H4 (cell line): ENCODE data around the gene RBP7. TPM values are rescaled to one million over a fixed set of nuclear protein-coding genes. Genes with fewer than 3 reads are reported as not detected.

Experiments
- DNase-seq: peaks from one replicate; pipeline ENCODE4 v3.0.0-alpha.2; 2015; ENCODE audit warnings: low spot score
- total RNA-seq: library from RNA; depleted of rRNA; stranded (reverse); fragments of >200 nt; shearing (Covaris generic); gene quantifications from 2 replicates; pipeline ENCODE4 v1.2.3, GENCODE V29; 2014

The RBP7 gene
- total RNA-seq, 1 experiment from 2014 or later = not detected

DNA sequence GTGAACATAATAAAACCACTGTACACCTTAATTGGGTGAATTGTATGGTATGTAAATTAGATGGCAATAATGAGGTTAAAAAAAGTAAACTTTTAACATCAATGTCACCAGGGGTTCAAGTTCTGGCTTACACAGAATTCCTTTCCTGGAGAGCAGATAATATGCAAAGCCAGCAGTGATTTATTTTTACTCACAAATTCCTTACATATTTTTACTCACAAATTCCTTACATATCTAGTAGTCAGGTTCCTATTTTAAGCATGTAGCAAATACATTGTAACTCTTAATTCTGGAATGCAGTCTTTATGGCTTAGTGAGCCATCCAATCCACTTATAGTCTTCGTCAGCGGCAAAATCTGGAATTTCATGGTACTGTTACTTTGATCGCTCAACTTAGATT lies 34.4 kb downstream of the RBP7 start:
- DNase-seq = no peak

DNA sequence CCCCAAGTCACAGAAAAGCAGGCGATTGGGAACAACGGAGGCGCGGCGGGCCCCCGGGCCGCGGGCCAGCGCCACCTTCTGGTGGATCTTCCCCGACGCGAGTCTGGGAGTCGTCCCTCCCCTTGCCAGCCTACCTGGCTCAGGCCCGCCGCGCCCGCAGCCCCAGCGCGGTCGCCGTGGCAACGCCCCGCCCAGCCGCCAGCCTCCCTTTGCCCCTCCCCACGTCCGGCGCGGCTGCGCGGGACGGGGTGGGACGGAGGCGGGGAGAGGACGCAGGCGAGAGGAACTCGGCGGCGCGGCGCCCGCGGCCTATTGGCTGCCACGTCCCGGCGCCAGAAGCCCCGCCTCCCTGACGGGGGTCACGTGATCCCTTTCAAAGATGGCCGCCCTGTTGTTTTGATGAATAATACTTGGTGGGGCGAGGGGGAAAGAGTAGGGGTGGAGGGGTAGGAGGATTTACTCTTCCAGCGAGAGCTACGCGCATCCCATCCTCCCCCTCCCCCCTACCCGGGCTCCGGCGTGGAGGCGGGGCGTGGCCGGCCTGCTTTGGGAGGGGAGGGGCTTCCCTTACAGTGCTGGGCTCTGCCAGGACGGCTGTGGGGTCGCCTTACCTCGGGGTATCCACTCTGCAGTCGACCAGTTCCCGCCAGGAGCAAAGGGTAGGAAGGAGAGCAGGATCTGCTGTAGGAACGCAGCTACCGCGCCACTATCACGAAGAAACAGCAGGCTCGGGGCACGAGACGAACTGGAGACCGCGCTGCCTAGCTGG lies 35.7 kb downstream of the RBP7 start, which contains the start of gene UBE4B:
UBE4B (plus strand) TSS at position 369 of the 769 bp plus-strand sequence. CDS start 713 bp downstream, outside the sequence.
- peak; percentile 95 for DNase-seq

GRCh38 chr1:10033359-10033845 lies 36.4 kb downstream of the RBP7 start:
- peak; percentile 25 for DNase-seq

GRCh38 chr1:10042746-10043145 lies 45.7 kb downstream of the RBP7 start:
- DNase-seq = no peak

DNA sequence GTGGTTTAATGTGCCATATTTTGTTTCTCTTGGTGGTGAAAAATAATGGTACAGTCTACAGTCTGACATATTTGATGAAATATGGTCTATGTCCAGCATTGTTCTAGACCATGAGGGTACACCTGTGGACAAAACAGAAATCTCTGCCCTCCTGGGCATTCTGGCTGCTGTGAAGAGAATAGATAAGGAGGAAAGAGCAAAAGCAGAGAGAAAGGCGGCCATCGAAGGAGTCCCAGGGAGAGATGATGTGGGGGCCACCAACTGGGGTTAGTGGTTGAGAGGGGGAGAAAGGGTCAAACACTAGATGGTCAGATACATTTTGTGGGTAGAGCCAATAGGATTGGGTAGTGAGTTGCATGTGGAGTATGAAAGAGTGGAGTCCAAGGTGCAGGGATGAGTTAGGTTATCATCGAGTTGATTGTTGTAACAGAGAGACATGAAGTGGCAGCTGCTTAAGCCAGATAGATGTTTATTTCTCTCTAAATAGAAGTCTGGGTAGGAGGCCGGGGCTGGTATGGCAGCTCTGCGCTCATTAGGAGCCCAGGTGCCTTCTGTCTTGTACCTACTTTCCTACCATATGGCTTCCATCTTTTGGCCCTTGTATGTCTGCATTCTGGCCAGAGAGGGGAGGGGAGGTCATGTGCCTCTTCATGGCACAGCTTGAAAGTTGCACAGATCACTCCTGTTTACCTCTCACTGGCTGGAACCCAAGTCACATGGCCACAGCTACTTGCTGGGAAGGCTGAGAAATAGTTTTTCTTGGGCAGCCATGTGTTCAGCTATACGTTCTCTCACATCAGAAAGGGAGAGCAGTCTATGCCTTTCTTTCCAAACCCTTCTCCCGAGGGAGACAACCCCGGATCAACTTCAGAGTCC lies 48.7 kb downstream of the RBP7 start:
- peak; percentile 75 for DNase-seq

DNA sequence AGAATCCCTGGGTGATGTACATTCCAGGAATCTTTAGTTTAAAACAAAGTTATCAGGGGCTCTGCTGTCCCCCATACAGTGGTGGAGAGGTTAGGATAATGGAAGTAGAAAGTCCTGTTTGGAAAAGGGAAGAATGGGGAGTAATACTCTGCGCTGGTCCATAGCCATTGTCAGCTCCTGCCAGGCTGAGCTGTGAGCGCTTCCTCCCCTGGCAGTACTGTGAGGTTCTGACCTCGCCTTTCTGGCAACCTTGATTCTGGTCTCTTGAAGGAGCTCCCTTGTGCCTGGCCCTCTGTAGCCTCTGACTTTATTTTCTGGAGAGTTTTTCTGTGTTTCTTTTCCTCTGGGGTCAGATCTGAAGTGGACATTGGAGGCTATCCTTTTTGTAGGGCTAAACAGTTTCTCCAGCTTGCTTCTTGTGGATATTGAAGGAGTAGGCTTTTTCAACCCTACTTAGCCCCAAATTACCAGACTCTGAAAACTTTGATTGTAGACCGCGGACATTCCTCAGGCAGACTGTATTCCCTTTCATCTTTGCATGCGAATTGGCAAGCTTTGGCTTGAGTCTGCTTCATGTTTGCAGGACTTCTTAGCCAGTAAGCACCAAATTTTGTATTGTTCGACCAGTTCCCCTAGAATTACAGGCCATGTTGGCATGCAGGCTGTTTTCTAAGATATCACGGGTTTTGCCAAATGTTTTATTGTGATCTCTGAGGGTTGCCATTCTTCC lies 49.5 kb downstream of the RBP7 start:
- no peak for DNase-seq

DNA sequence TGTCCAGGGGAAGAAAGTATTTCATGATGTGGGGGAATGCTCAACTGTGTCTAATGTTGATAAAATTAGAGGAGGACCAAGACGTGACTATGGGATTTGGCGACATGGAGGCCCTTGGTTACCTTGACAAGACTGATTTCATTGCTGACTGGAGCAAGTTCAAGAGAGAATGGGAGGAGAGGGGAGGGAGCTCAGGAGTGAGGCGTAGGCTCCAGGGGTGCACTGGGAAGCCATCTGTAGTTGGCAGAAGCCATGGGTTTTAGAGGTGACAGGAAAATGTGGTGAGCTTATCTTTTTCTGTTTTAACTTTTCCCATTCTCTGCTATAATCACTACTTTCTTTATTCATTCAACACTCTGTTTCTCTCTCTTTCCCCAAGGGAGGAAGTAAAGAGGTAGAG lies 51.6 kb downstream of the RBP7 start:
- DNase-seq = no peak

DNA sequence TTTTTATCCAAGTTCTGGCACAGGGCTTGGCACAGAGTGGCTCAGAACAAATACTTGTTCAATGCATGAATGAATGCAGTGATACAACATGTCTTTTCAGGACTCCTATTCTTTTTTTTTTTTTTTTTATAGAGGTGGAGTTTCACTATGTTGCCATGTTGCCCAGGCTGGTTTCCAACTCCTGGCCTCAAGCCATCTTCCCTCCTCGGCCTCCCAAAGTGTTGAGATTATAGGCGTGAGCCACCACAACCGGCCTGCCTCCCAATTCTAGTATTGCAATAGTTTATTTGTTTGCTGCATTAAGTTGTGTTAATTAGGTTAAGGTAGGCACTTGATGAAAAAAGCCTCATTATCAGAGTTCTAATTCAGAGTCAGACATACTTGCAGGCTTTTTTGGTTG lies 53.6 kb downstream of the RBP7 start:
- no peak for DNase-seq

DNA sequence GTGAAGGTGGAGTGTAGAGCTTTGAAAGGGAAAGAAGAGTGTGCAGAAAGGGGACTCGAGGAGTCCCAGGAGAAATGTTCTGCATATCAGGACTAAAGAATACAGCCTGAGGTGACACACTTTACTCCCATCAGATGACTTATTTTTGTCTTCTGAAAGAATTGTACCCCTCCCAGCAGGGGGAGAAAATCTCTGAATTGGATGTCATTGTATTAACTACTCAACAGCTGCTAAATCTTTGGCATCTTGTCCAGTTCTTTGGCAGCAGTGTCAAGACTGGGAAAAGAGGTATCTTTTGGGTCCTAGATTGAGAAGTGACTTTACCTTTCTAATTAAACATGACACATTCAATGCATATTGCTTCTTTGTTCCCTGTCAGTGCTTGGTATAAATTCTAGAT lies 54.6 kb downstream of the RBP7 start:
- DNase-seq = no peak

DNA sequence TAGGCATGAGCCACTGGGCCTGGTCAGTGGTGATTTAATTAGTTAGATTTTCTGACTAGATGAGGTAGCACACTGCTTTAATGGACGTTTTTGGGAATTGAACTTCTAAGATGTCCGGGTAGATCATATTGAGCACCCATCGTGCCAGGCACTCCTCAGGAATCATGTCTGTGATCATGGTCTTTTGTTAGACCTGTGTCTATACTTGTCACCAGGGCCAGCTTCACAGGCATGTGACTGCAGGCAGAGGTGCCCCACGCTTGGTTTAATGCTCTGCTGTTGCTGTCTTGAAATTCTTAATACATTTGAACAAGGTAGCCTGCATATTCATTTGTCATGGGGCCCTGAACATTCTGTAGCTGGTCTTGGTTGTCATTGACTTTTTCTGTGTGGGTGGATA lies 55.3 kb downstream of the RBP7 start:
- no peak for DNase-seq

GRCh38 chr1:10054465-10054864 lies 57.4 kb downstream of the RBP7 start:
- DNase-seq = no peak

GRCh38 chr1:10056599-10056987 lies 59.6 kb downstream of the RBP7 start:
- DNase-seq = no peak

DNA sequence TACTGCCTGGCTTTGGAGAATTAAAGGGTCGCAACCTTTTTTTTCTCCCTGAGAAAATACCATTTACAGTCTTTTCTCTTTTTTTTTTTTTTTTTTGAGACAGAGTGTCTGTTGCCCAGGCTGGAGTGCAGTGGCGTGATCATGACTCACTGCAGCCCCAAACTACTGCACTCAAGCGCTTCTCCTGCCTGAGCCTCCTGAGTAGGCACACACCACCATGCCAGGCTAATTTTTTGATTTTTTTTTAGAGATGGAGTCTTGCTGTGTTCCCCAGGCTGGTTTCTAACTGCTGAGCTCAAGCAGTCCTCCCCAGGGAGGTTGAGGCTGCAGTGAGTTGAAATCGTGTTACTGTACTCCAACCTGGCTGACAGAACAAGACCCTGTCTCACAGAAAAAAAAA lies 60.3 kb downstream of the RBP7 start:
- DNase-seq = peak; percentile 48

- DNase-seq = no peak
Measured at GRCh38 chr1:10057796-10058195, 60.8 kb downstream of the RBP7 start.

- no peak for DNase-seq
Measured at GRCh38 chr1:10059342-10059718, 62.3 kb downstream of the RBP7 start.

DNA sequence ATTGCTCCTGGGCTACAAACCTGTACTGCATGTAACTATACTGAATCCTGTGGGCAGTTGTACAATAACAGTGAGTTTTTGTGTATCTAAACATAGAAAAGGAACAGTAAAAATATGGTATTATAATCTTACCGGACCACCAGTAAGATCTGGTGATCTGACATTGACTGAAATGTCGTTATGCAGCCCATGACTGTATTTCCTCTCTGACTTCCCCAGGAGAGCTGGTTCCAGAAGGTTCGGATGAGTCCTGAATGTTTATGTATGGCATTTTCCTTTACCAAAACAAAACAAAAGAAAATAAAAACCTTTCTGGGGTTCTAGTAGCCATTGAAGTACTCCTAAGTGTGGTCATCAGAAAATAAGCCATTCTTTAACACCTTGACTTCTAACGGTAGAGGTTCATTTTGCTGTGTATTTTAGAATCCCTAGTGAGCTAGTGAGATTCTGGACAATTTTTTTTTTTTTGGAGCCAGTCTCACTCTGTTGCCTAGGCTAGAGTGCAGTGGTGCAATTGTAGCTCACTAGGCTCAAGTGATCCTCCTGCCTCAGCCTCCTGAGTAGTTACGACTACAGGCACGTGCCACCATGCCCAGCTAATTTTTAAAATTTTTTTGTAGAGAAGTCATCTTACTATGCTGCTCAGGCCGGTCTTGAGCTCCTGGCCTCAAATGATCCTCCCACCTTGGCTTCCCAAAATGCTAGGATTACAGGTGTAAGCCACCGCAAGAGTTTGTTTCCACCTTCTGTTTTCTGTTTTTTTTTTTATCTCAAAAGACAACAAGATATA lies 63.5 kb downstream of the RBP7 start:
- DNase-seq = no peak

- DNase-seq = no peak
Measured at GRCh38 chr1:10061276-10061675, 64.2 kb downstream of the RBP7 start.

DNA sequence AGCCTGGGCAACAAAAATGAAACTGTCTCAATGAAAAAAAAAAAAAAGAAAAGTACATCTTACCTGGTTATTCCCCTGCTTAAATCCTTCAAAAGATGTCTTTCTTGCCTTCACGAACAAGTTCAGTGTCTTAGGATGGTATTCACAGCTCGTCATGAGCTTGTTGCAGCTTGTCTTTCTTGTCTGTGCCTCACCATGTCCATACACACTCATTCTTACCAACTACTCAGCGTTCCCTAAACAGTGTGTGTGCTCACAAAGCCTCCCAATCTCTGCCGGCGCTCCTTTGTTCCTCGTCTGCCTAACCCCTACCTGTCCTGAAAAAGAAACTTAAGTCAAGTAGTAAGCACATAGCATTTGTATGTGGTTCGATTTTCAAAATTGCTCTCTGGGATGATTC lies 66.8 kb downstream of the RBP7 start:
- DNase-seq = no peak

DNA sequence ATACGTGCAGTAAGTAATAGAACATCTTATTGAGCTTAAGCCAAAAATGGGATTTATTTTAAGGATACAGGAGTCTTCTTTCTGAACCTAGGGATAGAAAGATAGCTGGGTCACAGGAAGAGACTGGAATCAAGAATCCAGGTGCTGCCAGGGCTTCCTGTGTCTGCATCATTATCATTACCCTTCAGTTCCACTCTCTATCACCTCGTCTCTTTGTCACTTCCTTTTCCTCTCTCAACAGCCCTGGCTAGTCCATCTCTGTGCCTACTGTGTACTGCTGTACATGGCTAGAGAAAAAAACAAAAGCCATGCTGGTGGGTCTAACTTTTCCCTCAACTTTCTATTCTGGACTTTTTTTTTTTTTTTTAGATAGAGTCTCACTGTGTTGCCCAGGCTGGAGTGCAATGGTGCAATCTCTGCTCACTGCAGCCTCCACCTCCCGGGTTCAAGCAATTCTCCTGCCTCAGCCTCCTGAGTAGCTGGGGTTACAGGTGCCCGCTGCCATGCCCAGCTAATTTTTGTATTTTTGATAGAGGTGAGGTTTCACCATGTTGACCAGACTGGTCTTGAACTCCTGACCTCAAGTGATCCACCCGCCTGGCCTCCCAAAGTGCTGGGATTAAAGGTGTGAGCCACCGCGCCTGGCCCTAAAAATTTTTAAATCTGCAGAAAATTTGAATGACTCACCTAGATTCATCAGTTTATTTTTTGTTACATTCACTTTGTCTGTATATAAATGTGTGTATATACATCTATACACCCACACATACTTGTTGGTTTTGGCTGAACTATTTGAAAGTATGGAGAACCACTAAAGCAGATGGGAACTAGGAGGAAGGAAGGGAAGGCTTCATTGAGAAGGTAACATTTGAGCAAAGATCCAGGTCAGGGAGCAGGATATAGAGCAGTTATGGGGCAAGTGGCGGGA lies 67.7 kb downstream of the RBP7 start:
- DNase-seq = no peak

GRCh38 chr1:10065344-10065685 lies 68.3 kb downstream of the RBP7 start:
- no peak for DNase-seq
